OCI-M2 (cell line): Measurements from ENCODE around the gene ZNF358.

Source experiments
- DNase-seq: peaks from one replicate; lab custom pipeline; 2025; ENCODE audit not compliant: unreplicated experiment; lab: John Stamatoyannopoulos, UW

ZNF358 gene

DNA sequence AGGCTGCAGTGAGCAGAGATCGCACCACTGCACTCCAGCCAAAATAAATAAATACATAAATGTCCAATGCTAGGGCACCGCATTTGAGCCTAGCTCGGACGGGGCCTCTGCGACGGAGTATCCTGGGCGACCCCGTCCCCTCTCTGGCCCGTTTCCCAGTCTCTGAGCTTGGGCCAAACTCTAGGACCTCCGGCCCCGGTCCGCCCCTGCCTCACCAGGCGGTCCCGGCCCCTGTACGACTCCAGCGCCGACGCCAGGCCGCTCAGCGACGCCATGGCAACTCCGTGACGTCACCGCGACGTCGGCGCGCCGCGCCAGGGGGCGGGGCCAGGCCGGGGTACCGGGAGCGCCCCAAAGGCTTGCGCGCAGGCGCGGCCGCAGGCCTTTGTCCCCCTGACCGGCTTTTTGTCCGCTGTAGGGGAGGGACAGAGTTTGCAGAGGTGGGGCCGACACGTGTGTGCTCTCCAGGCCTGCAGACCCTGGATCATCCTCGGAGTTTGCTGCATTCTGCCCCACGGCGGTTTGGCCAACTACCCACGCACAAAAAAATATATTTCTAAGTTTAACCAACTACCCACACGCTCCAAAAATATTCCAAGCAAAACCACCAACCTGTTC lies 27.1 kb upstream of the ZNF358 start, which contains the start of gene PEX11G:
PEX11G (minus strand) TSS at position 300 of the 618 bp plus-strand sequence; CDS start at position 275, 25 bp downstream.
- DNase-seq, result no peak

- no peak for DNase-seq
Measured at GRCh38 chr19:7489609-7490044, 26.3 kb upstream of the ZNF358 start.

- no peak for DNase-seq
Measured at GRCh38 chr19:7492142-7492541, 23.8 kb upstream of the ZNF358 start.

- DNase-seq, result no peak
Measured at GRCh38 chr19:7492558-7492957, 23.3 kb upstream of the ZNF358 start.

- no peak for DNase-seq
Measured at GRCh38 chr19:7494416-7495098, 21.3 kb upstream of the ZNF358 start.

DNA sequence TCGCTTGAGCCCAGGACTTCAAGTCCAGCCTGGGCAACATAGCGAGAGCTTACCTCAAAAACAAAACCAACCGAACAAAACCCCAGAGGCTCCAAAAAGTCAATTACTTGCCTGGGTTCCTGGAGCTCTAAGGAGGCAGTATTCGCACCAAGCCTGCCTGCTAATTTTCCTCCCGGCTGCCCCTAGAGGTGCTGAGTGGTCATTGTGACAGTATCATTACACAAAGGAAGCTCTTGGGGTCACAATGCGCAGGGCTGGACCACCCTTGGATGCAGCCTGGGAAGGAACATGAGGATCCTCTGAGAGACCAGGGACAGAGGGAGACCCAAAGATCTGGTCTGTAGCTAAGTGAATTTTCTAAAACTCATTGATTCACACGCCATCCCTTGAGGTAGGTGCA lies 18.6 kb upstream of the ZNF358 start:
- no peak for DNase-seq

DNA sequence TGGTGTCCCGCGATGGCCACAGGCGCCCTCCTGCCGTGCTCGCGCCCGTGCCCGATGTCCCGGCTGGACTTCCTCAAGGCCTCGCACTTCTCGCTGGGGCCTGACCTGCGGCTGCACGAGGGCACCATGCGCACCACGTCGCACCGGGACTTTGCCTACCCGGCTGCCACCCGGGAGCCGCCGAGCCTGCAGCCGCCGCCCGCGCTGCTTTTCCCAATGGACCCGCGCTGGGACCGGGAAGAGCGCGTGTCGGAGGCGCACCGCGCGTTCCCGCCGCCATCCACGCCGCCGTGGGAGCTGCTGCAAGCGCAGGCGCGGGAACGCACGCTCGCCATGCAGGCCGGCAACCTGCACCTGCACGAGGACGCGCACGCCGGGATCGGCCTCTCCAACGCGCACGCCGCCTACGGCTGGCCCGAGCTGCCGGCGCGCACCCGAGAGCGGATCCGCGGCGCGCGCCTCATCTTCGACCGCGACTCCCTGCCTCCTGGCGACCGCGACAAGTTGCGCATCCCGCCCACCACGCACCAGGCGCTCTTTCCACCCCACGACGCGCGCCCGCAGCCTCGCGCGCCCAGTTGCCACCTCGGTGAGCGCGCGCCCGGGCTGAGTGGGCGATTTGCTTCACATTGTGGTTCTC lies 15.0 kb upstream of the ZNF358 start:
- DNase-seq, result no peak

- DNase-seq, result no peak
Measured at GRCh38 chr19:7502552-7502951, 13.4 kb upstream of the ZNF358 start.

GRCh38 chr19:7504684-7505083 lies 11.2 kb upstream of the ZNF358 start:
- no peak for DNase-seq

DNA sequence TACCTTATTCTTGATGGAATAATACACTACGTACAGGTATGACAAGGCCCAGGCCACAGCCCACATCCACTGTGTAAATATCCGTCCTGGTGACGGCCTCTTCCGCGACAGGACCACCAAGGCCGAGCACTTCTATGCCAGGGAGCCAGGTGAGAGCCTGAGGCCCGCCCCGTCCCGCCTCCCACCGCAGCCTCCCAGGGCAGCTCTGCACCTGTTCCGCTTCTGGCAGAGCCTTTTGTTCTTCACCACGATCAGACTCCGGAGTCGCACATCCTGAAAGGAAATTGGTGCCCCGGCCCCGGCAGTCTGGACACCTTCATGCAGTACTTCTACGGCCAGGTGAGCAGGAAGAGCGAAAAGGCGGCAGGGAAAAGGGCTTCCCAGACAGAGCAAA lies 10.6 kb upstream of the ZNF358 start:
- no peak for DNase-seq

- no peak for DNase-seq
Measured at GRCh38 chr19:7505682-7506384, 10.1 kb upstream of the ZNF358 start.

GRCh38 chr19:7506385-7507328 lies 9.2 kb upstream of the ZNF358 start:
- DNase-seq, result no peak

- no peak for DNase-seq
Measured at GRCh38 chr19:7507884-7508283, 8.0 kb upstream of the ZNF358 start.

GRCh38 chr19:7509625-7510024 lies 6.3 kb upstream of the ZNF358 start:
- DNase-seq, result no peak

GRCh38 chr19:7512400-7512851 lies 3.5 kb upstream of the ZNF358 start:
- DNase-seq, result no peak

GRCh38 chr19:7513809-7514642 lies 1.9 kb upstream of the ZNF358 start:
- DNase-seq, result no peak

- DNase-seq, result no peak
Measured at GRCh38 chr19:7515110-7515644, 726 bp upstream of the ZNF358 start.

GRCh38 chr19:7516333-7516732 lies 430 bp downstream of the ZNF358 start:
- no peak for DNase-seq

- no peak for DNase-seq
Measured at GRCh38 chr19:7516878-7517277, 975 bp downstream of the ZNF358 start.
